Thoracic aorta (tissue), 2 donors: ENCODE measurements around the gene DSE. TPM values are rescaled to one million over a fixed set of nuclear protein-coding genes. Genes with fewer than 3 reads are reported as not detected.
A peak's percentile ranks its signal among the peaks of the same experiment; 100 is the strongest.

ENCODE experiments used
- ATAC-seq: fragments of 150-250 bp; one replicate; pipeline ENCODE4 v1.8.0; 2017; ENCODE audit warnings: low read depth; ENCODE audit not compliant: insufficient number of reproducible peaks, low FRiP score
- DNase-seq: peaks from one replicate; pipeline ENCODE4 v3.0.0-alpha.2; 2020; ENCODE audit warnings: low spot score
- H3K27ac ChIP-seq, 2 donors: fragments of 200-600 bp; sonication (generic); 1 replicate in 1 of 2; 2 replicates in 1 of 2; pipeline ENCODE4 v1.5.1; 2016; ENCODE audit warnings: mild to moderate bottlenecking in 2 of 2, moderate library complexity in 2 of 2
- H3K27me3 ChIP-seq: fragments of 200-600 bp; sonication (generic); replicated peaks from 2 replicates; pipeline ENCODE4 v1.6.0; 2016; ENCODE audit warnings: mild to moderate bottlenecking; ENCODE audit not compliant: insufficient read depth
- H3K36me3 ChIP-seq: fragments of 200-600 bp; sonication (generic); one replicate; pipeline ENCODE4 v1.5.1; 2016
- H3K4me1 ChIP-seq, 2 donors: fragments of 200-600 bp; sonication (generic); 1 replicate in 1 of 2; 2 replicates in 1 of 2; pipeline versions ENCODE4 v1.5.1 to v1.6.0; 2016; ENCODE audit warnings: low read depth in 2 of 2, mild to moderate bottlenecking in 1 of 2; ENCODE audit not compliant: control insufficient read depth in 1 of 2
- H3K4me3 ChIP-seq: fragments of 200-600 bp; sonication (generic); 2 replicates; pipeline ENCODE4 v1.5.1; 2016; ENCODE audit warnings: mild to moderate bottlenecking
- H3K9me3 ChIP-seq: fragments of 200-600 bp; sonication (generic); 2 replicates; pipeline ENCODE4 v1.5.1; 2016
- CTCF ChIP-seq: fragments of 200-600 bp; sonication (generic); IDR thresholded peaks from one replicate; pipeline ENCODE4 v1.5.1; 2019; ENCODE audit warnings: antibody characterized with exemption
- total RNA-seq, 2 donors: library from RNA; depleted of rRNA; stranded (reverse); fragments of >200 nt; gene quantifications; one replicate each; pipeline versions ENCODE4 v1.1.0 to v1.2.3, GENCODE V29; 2016

Gene DSE
- total RNA-seq, 2 donors from 2014 or later, result 46.7 to 65.2 TPM

- Histone ChIP-seq H3K4me1 (peaks cover 5 to 14% of the 10 kb centered on the region in 2 donors), H3K9me3 (no peaks in the 10 kb centered on the region), H3K27me3 (no peaks in the 10 kb centered on the region), H3K4me3 (no peak overlapping the region), H3K27ac (no peak overlapping the region), H3K36me3 (no peaks in the 10 kb centered on the region)
- DNase-seq (no peak), ATAC-seq (no peak)
- no peak for TF ChIP-seq CTCF
Observed at GRCh38 chr6:116459927-116460326, 89.2 kb downstream of the DSE start.

- no peak within 1 kb of the TSS for H3K27ac ChIP-seq
- H3K9me3 ChIP-seq, result no peaks in the 10 kb centered on the region
- peak within 1 kb of the TSS; percentile 74 for H3K4me3 ChIP-seq
- DNase-seq (no peak), ATAC-seq (no peak)
- no peaks in the 10 kb centered on the region for H3K27me3 ChIP-seq
- peaks cover 5 to 14% of the 10 kb centered on the region in 2 donors for H3K4me1 ChIP-seq
- no peak for TF ChIP-seq CTCF
- H3K36me3 ChIP-seq, result no peaks in the 10 kb centered on the region
Observed at GRCh38 chr6:116461331-116461931, 90.7 kb downstream of the DSE start, which contains the start of gene CALHM6. CALHM6 (plus strand) TSS chr6:116461375; CDS start chr6:116461930, 555 bp downstream.

- H3K4me1 ChIP-seq, result peaks cover 5 to 14% of the 10 kb centered on the region in 2 donors
- H3K36me3 ChIP-seq, result no peaks in the 10 kb centered on the region
- no peak for TF ChIP-seq CTCF
- no peaks in the 10 kb centered on the region for H3K27me3 ChIP-seq
- ATAC-seq (no peak), DNase-seq (no peak)
- H3K9me3 ChIP-seq, result no peaks in the 10 kb centered on the region
- no peak overlapping the region for H3K27ac ChIP-seq
- H3K4me3 ChIP-seq, result peak overlapping the region; percentile 74
Observed at GRCh38 chr6:116461932-116462885, 91.5 kb downstream of the DSE start.

DNA sequence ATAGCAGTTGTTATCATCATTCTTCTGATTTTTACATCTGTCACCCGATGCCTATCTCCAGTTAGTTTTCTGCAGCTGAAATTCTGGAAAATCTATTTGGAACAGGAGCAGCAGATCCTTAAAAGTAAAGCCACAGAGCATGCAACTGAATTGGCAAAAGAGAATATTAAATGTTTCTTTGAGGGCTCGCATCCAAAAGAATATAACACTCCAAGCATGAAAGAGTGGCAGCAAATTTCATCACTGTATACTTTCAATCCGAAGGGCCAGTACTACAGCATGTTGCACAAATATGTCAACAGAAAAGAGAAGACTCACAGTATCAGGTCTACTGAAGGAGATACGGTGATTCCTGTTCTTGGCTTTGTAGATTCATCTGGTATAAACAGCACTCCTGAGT, 92.6 kb downstream of the DSE start:
- no peaks in the 10 kb centered on the region for H3K27me3 ChIP-seq
- peaks cover 5 to 14% of the 10 kb centered on the region in 2 donors for H3K4me1 ChIP-seq
- H3K36me3 ChIP-seq, result no peaks in the 10 kb centered on the region
- H3K9me3 ChIP-seq, result no peaks in the 10 kb centered on the region
- H3K4me3 ChIP-seq, result no peak overlapping the region
- DNase-seq (no peak), ATAC-seq (no peak)
- no peak overlapping the region for H3K27ac ChIP-seq
- no peak for TF ChIP-seq CTCF

- H3K9me3 ChIP-seq, result no peaks in the 10 kb centered on the region
- H3K27me3 ChIP-seq, result no peaks in the 10 kb centered on the region
- TF ChIP-seq CTCF, result no peak
- peaks cover 5 to 14% of the 10 kb centered on the region in 2 donors for H3K4me1 ChIP-seq
- H3K4me3 ChIP-seq, result no peak overlapping the region
- H3K27ac ChIP-seq, result no peak overlapping the region
- no peaks in the 10 kb centered on the region for H3K36me3 ChIP-seq
- DNase-seq (no peak), ATAC-seq (no peak)
Observed at GRCh38 chr6:116465246-116465645, 94.5 kb downstream of the DSE start.
